Fibroblast of villous mesenchyme (primary cell): ENCODE results near the gene IMP4. TPM values are rescaled to one million over a fixed set of nuclear protein-coding genes. Genes with fewer than 3 reads are reported as not detected.
A peak's percentile ranks its signal among the peaks of the same experiment; 100 is the strongest.
"Not testable (repeated sequence)": the region's sequence is repeated elsewhere in the genome, so short reads cannot be mapped to it uniquely, and the experiment has no call there.

Source experiments
- DNase-seq: peaks from one replicate; pipeline ENCODE4 v3.0.0-alpha.2; 2010; ENCODE audit warnings: low read depth
- H3K4me3 ChIP-seq: 2 replicates; pipeline ENCODE4 v1.5.1; 2011; ENCODE audit warnings: low read depth, mild to moderate bottlenecking, low read length
- CTCF ChIP-seq: IDR thresholded peaks from 2 replicates; pipeline ENCODE4 v1.5.1; 2012; ENCODE audit warnings: low read depth, mild to moderate bottlenecking, low read length; ENCODE audit not compliant: insufficient read depth
- total RNA-seq: library from RNA; depleted of rRNA; stranded (reverse); fragments of >200 nt; gene quantifications from 2 replicates; pipeline ENCODE4 v1.2.3, GENCODE V29; 2012

Gene IMP4
- total RNA-seq, 1 donor: 60.5 TPM

- peak; percentile 26 for TF ChIP-seq CTCF
- peak overlapping the region; percentile 43 for H3K4me3 ChIP-seq
- DNase-seq: peak; percentile 76
Observed at GRCh38 chr2:130327703-130328527, 14.8 kb upstream of the IMP4 start.

- DNase-seq: peak; percentile 27
- no peak for TF ChIP-seq CTCF
- H3K4me3 ChIP-seq: no peak overlapping the region
Observed at GRCh38 chr2:130328710-130329109, 14.0 kb upstream of the IMP4 start.

GRCh38 chr2:130332271-130333073 is 10.2 kb upstream of the IMP4 start:
- DNase-seq: peak; percentile 92
- peak; percentile 96 for TF ChIP-seq CTCF
- peak overlapping the region; percentile 28 for H3K4me3 ChIP-seq

GRCh38 chr2:130333253-130333652 is 9.4 kb upstream of the IMP4 start:
- DNase-seq: not testable (repeated sequence)

GRCh38 chr2:130334026-130334425 is 8.7 kb upstream of the IMP4 start:
- no peak overlapping the region for H3K4me3 ChIP-seq
- no peak for DNase-seq
- TF ChIP-seq CTCF: no peak

More at GRCh38 chr2:130333253-130333652, 9.4 kb upstream of the IMP4 start:
- not testable (repeated sequence) for H3K4me3 ChIP-seq

GRCh38 chr2:130335226-130335625 is 7.5 kb upstream of the IMP4 start:
- no peak overlapping the region for H3K4me3 ChIP-seq
- DNase-seq: no peak
- no peak for TF ChIP-seq CTCF
